GM19372 (cell line): ENCODE measurements around the gene CST9L.

Experiments
- ATAC-seq: cut with Tn5 transposase; IDR thresholded peaks from one replicate; pipeline ENCODE4 v1.9.1; 2021; ENCODE audit warnings: mild to moderate bottlenecking, low read depth, moderate library complexity; ENCODE audit not compliant: unreplicated experiment

The CST9L gene

GRCh38 chr20:23568320-23568970, at the start of gene CST9L:
Gene CST9L, minus strand, starts transcription at chr20:23568484. Its CDS starts 34 bp downstream, at chr20:23568450.
- ATAC-seq, result no peak

- no peak for ATAC-seq
Measured at GRCh38 chr20:23614163-23614562, 45.9 kb upstream of the CST9L start.

GRCh38 chr20:23613676-23614075, 45.4 kb upstream of the CST9L start:
- ATAC-seq, result no peak

- ATAC-seq, result no peak
Measured at GRCh38 chr20:23612396-23612795, 44.1 kb upstream of the CST9L start.

GRCh38 chr20:23609486-23610109, 41.3 kb upstream of the CST9L start:
- no peak for ATAC-seq

- ATAC-seq, result no peak
Measured at GRCh38 chr20:23608251-23608846, 40.1 kb upstream of the CST9L start.

- no peak for ATAC-seq
Measured at GRCh38 chr20:23607497-23608245, 39.4 kb upstream of the CST9L start.

GRCh38 chr20:23606652-23607049, 38.4 kb upstream of the CST9L start:
- ATAC-seq, result peak; percentile 94

GRCh38 chr20:23605867-23606651, 37.8 kb upstream of the CST9L start, which contains the start of gene CST9:
Gene CST9, minus strand, starts transcription at chr20:23605917. Its CDS starts 53 bp downstream, at chr20:23605864.
- no peak for ATAC-seq

GRCh38 chr20:23604306-23604705, 36.0 kb upstream of the CST9L start:
- no peak for ATAC-seq

GRCh38 chr20:23603321-23603720, 35.0 kb upstream of the CST9L start:
- ATAC-seq, result no peak

GRCh38 chr20:23602699-23603098, 34.4 kb upstream of the CST9L start:
- ATAC-seq, result no peak

- ATAC-seq, result no peak
Measured at GRCh38 chr20:23602241-23602640, 34.0 kb upstream of the CST9L start.

GRCh38 chr20:23601715-23602114, 33.4 kb upstream of the CST9L start:
- ATAC-seq, result no peak

- no peak for ATAC-seq
Measured at GRCh38 chr20:23598481-23598880, 30.2 kb upstream of the CST9L start.

- no peak for ATAC-seq
Measured at GRCh38 chr20:23596579-23597250, 28.4 kb upstream of the CST9L start.

GRCh38 chr20:23595941-23596340, 27.7 kb upstream of the CST9L start:
- ATAC-seq, result no peak

GRCh38 chr20:23588434-23589403, 20.4 kb upstream of the CST9L start:
- no peak for ATAC-seq

- no peak for ATAC-seq
Measured at GRCh38 chr20:23587631-23588030, 19.3 kb upstream of the CST9L start.
